ENCODE results near the gene VSTM2B.

- TF ChIP-seq CTCF (IDR thresholded peaks at IDR 0.05; ENCODE audit: low read length) (no peak), EZH2 (IDR thresholded peaks at IDR 0.05; ENCODE audit: borderline replicate concordance, low read length) (no peak)
Measured at GRCh38 chr19:29526730-29527499, 1.1 kb downstream of the VSTM2B start.

Data from OCI-LY1 (cell line).